ENCODE measurements around the gene RNASE9.

- TF ChIP-seq ZNF384 (IDR thresholded peaks at IDR 0.05; ENCODE audit: low read depth, low read length) = no peak
- no peak for TF ChIP-seq MAX (CRISPR knock-in tag; IDR thresholded peaks at IDR 0.05)
- TF ChIP-seq CTCF (IDR thresholded peaks at IDR 0.05 in 2 of 3, conservative IDR thresholded peaks at IDR 0.05 in 1 of 3; ENCODE audit: insufficient read depth in 2 of 3, low read depth in 1 of 3, low read length in 3 of 3) = no peak
- TF ChIP-seq NFYB (IDR thresholded peaks at IDR 0.05; ENCODE audit: extremely low read depth, insufficient read length) = no peak
- TF ChIP-seq CHD1 (IDR thresholded peaks at IDR 0.05; ENCODE audit: low read length) = no peak
- TF ChIP-seq RAD21 (CRISPR knock-in tag; conservative IDR thresholded peaks at IDR 0.05 in 1 of 2, IDR thresholded peaks at IDR 0.05 in 1 of 2) = no peak
These were observed 7.8 kb downstream of the RNASE9 start for GRCh38 chr14:20553024-20553423.
